Ishikawa (cell line): Measurements from ENCODE around the gene LEMD2.

Experiments
- CEBPB ChIP-seq: IDR thresholded peaks from 2 replicates; pipeline ENCODE4 v1.6.1; 2012
- EGR1 ChIP-seq: IDR thresholded peaks from 2 replicates; pipeline ENCODE4 v1.6.1; 2012
- EP300 ChIP-seq: IDR thresholded peaks from 2 replicates; pipeline ENCODE4 v1.6.1; 2012; ENCODE audit warnings: borderline replicate concordance
- FOXM1 ChIP-seq: IDR thresholded peaks from 2 replicates; pipeline ENCODE4 v1.6.1; 2012; ENCODE audit warnings: low read depth, borderline replicate concordance
- RAD21 ChIP-seq: IDR thresholded peaks from 2 replicates; pipeline ENCODE4 v1.6.1; 2012; ENCODE audit warnings: low read depth
- REST ChIP-seq: IDR thresholded peaks from 2 replicates; pipeline ENCODE4 v1.6.1; 2012; ENCODE audit warnings: low read depth, mild to moderate bottlenecking
- YY1 ChIP-seq: IDR thresholded peaks from 2 replicates; pipeline ENCODE4 v1.6.1; 2012; ENCODE audit warnings: low read depth

- TF ChIP-seq EP300 (no peak), CEBPB (no peak), YY1 (no peak), REST (no peak), FOXM1 (no peak), EGR1 (no peak), RAD21 (no peak)
Observed at GRCh38 chr6:33735216-33735615, 53.7 kb downstream of the LEMD2 start.
